Testis (tissue), 3 donors: Measurements from ENCODE around the gene DISC1. TPM values are rescaled to one million over a fixed set of nuclear protein-coding genes. Genes with fewer than 3 reads are reported as not detected.

ENCODE experiments used
- DNase-seq: peaks from one replicate; pipeline ENCODE4 v3.0.0-alpha.2; 2019
- H3K27ac ChIP-seq, 2 donors: fragments of 200-600 bp; sonication (generic); one replicate each; pipeline ENCODE4 v1.5.1; 2019
- H3K27me3 ChIP-seq: fragments of 200-600 bp; sonication (generic); one replicate; pipeline ENCODE4 v1.5.1; 2019
- H3K36me3 ChIP-seq: fragments of 200-600 bp; sonication (generic); one replicate; pipeline ENCODE4 v1.5.1; 2017; ENCODE audit warnings: low read depth; ENCODE audit errors: missing control alignments
- H3K4me1 ChIP-seq: fragments of 200-600 bp; sonication (generic); one replicate; pipeline ENCODE4 v1.5.1; 2019
- H3K4me3 ChIP-seq, 2 donors: fragments of 200-600 bp; sonication (generic); one replicate each; pipeline ENCODE4 v1.5.1; 2017 to 2019
- H3K9me3 ChIP-seq: fragments of 200-600 bp; sonication (generic); one replicate; pipeline ENCODE4 v1.5.1; 2017
- POLR2A ChIP-seq: fragments of 450-650 bp; IDR thresholded peaks from one replicate; pipeline ENCODE4 v1.6.1; 2017; ENCODE audit warnings: antibody characterized with exemption, mild to moderate bottlenecking, moderate library complexity
- WGBS, 2 donors: methylation state at CpG; one replicate each; pipeline ENCODE4 v1.1.5; 2018; 5-methylcytosine and 5-hydroxymethylcytosine counted together
- intact Hi-C: fragments of 100-400 bp; cut with DNase I; formaldehyde crosslinking; loops from one replicate; pipeline ENCODE4 v1.15.1; 2023; ENCODE audit warnings: low total_unique reads
- polyA plus RNA-seq: library from polyadenylated mRNA; stranded (reverse); fragments of 350-450 nt; fragmentation: Illumina TruSeq; extraction: RNeasy Lipid Tissue Mini Kit (QIAGEN cat#74804); gene quantifications from one replicate; pipeline ENCODE4 v1.2.3, GENCODE V29; 2014; ENCODE audit warnings: low read depth, low replicate concordance; ENCODE audit not compliant: insufficient read depth
- total RNA-seq, 2 donors: library from RNA; depleted of rRNA; stranded (reverse); fragments of >200 nt; gene quantifications; one replicate each; pipeline ENCODE4 v1.2.3, GENCODE V29; 2016
- TF ChIP-seq, protein P1 (sequence below), 3 experiments: fragments of 450-650 bp in 2 of 3; fragments of 200-600 bp in 1 of 3; sonication (generic) in 1 of 3; IDR thresholded peaks; one replicate each; pipeline ENCODE4 v1.5.1; 2016 to 2019; ENCODE audit warnings: antibody characterized with exemption in 3 of 3, mild to moderate bottlenecking in 2 of 3, moderate library complexity in 1 of 3

DISC1 gene
- total and polyA plus RNA-seq, 3 donors from 2014 or later, result 1.8 to 6.8 (median 5.7) TPM

DNA sequence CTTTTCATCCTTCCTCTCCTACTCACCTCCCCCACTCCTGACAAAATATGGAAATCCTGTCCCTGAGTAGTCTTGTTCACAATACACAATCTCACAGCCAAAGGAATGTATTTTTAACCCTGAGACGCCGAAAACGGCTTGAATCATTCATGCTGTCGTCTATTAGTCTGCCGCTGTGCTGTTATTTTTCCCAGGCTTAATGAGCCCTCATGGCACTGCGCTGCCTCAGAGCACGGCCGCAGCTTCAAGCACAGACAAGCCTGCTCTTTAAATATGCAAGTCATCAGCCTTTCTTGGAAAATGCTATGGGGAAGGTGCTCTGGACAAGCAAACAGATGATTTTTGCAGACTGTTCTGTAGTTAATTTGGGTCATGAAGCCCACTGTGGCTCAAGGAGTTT is 302.7 kb downstream of the DISC1 start:
- WGBS, 2 donors, result 47 to 53% methylated on average over 8 of the region's 8 CpGs
- no peak for TF ChIP-seq POLR2A
- TF ChIP-seq, protein P1, sequence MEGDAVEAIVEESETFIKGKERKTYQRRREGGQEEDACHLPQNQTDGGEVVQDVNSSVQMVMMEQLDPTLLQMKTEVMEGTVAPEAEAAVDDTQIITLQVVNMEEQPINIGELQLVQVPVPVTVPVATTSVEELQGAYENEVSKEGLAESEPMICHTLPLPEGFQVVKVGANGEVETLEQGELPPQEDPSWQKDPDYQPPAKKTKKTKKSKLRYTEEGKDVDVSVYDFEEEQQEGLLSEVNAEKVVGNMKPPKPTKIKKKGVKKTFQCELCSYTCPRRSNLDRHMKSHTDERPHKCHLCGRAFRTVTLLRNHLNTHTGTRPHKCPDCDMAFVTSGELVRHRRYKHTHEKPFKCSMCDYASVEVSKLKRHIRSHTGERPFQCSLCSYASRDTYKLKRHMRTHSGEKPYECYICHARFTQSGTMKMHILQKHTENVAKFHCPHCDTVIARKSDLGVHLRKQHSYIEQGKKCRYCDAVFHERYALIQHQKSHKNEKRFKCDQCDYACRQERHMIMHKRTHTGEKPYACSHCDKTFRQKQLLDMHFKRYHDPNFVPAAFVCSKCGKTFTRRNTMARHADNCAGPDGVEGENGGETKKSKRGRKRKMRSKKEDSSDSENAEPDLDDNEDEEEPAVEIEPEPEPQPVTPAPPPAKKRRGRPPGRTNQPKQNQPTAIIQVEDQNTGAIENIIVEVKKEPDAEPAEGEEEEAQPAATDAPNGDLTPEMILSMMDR (IDR thresholded peaks at IDR 0.05), result no peak
- peaks cover 10% of the 10 kb centered on the region for H3K4me1 ChIP-seq
- H3K27ac ChIP-seq, result no peak overlapping the region
- intact Hi-C loops, result no loop called here
- no peaks in the 10 kb centered on the region for H3K27me3 ChIP-seq
- no peaks in the 10 kb centered on the region for H3K36me3 ChIP-seq
- DNase-seq, result no peak
- H3K9me3 ChIP-seq, result no peaks in the 10 kb centered on the region
- no peak overlapping the region for H3K4me3 ChIP-seq

DNA sequence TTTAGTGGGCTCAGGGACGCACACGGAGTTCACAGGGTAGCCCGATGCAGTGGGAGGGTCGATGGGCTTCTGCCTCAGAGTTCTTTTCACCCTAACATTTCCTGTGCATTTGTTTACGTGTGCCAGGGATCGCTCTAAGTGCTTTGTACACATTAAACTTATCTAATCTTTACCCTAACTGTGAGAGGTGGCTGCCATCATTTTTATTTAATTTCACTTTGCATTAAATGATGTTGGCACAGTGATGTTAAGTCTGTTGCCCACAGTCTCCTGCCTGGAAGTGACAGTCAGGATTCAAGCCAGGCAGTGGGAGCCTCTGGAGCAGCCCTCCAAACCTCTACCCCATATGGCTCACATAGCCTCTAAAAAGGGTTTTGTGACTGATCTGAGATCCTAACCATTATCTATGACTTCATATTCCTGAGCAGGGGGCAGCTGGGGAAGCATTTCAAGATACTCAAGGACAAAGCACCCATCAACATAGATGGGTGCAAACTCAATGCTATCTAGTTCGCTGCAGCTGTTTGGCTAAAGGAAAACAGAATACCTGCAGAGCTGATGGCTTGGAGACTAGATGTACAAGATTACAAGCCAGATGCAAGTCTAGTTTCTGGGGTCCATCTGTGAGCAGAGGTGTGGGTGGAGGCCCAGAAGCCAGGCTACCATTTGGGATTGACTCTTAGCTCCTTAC is 303.8 kb downstream of the DISC1 start:
- 78 to 82% methylated on average over 7 of the region's 7 CpGs for WGBS, 2 donors
- Histone ChIP-seq H3K27me3 (no peaks in the 10 kb centered on the region), H3K27ac (no peak overlapping the region), H3K4me3 (no peak overlapping the region), H3K36me3 (no peaks in the 10 kb centered on the region), H3K4me1 (peaks cover 15% of the 10 kb centered on the region), H3K9me3 (no peaks in the 10 kb centered on the region)
- TF ChIP-seq POLR2A, result no peak
- TF ChIP-seq, protein P1 (IDR thresholded peaks at IDR 0.05), result no peak
- DNase-seq, result no peak
- intact Hi-C loops, result no loop called here

DNA sequence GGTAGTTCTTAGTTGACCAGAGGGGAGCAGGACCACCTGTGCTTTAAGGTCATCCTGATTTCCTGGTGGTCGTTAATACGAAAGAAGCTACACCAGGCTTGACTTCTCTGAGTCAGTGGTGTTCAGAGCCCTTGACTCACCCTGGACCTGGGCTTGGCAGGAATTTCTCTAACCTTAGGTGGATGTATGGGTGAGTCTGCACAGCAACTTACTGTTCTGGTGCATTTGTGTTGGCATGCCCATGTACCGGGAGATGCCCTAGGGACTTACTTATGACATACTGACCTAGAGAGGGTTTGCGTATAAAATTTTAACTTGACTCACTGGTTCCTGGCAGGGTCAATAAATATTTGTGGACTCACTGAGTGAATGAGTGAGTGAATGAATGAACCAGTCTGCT is 304.6 kb downstream of the DISC1 start:
- TF ChIP-seq POLR2A, result no peak
- TF ChIP-seq, protein P1 (IDR thresholded peaks at IDR 0.05), result no peak
- DNase-seq, result no peak
- Histone ChIP-seq H3K9me3 (no peaks in the 10 kb centered on the region), H3K4me1 (peaks cover 14% of the 10 kb centered on the region), H3K27ac (no peak overlapping the region), H3K27me3 (no peaks in the 10 kb centered on the region), H3K4me3 (no peak overlapping the region), H3K36me3 (no peaks in the 10 kb centered on the region)
- intact Hi-C loops, result no loop called here
- 94 to 95% methylated on average over 4 of the region's 4 CpGs for WGBS, 2 donors

DNA sequence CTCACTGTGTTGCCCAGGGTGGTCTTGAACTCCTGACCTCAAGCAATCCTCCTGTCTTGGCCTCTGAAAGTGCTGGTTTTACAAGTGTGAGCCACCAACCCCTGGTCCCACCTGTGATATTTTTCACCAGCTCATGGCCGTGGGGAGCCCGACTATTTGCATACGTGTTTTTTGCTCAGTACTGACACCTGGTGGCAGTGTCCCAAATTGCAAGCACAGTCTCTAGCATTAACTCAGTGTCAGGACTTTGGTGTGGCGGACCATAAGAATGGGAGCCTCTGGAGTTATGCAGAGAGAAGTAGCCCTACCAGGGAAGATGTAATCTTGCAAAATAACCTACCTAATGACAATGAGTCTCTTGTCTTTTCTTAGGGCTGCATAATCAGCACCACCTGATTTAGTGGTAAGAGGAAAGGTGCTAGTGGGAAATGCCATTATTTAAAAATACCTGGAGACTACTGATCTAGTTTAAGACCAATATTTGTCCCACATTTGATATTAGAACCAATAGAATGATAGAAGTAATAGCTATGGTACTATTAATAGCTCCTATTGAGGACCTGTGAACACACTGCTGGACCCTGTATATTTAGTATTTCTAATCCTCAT is 305.4 kb downstream of the DISC1 start:
- peaks cover 7% of the 10 kb centered on the region for H3K4me1 ChIP-seq
- DNase-seq, result peak; percentile 48
- H3K4me3 ChIP-seq, result no peak overlapping the region
- TF ChIP-seq, protein P1 (IDR thresholded peaks at IDR 0.05), result peak in 2 of 3 experiments; percentile 43 to 58
- TF ChIP-seq POLR2A, result no peak
- no peaks in the 10 kb centered on the region for H3K36me3 ChIP-seq
- no peaks in the 10 kb centered on the region for H3K27me3 ChIP-seq
- intact Hi-C loops, result no loop called here
- 50 to 90% methylated on average over 4 of the region's 4 CpGs for WGBS, 2 donors
- no peaks in the 10 kb centered on the region for H3K9me3 ChIP-seq
- H3K27ac ChIP-seq, result no peak overlapping the region
